Chondrocyte (in vitro differentiated cells): ENCODE results near the gene OGFOD1. TPM values are rescaled to one million over a fixed set of nuclear protein-coding genes. Genes with fewer than 3 reads are reported as not detected.

Experiments
- DNase-seq: peaks from one replicate; pipeline ENCODE4 v3.0.0; 2021; ENCODE audit warnings: mixed read lengths, low spot score
- H3K27ac Mint-ChIP-seq: one replicate; pipeline ENCODE4 v1.8.0; 2021; ENCODE audit warnings: mild to moderate bottlenecking, moderate library complexity, mixed read lengths; ENCODE audit not compliant: unreplicated experiment
- H3K27me3 Mint-ChIP-seq: 2 replicates; pipeline ENCODE4 v1.8.0; 2021; ENCODE audit warnings: low read depth, mixed read lengths
- H3K36me3 Mint-ChIP-seq: 2 replicates; pipeline ENCODE4 v1.8.0; 2021; ENCODE audit warnings: low read depth, mixed read lengths
- H3K4me1 Mint-ChIP-seq: 2 replicates; pipeline ENCODE4 v1.8.0; 2021; ENCODE audit warnings: low read depth, mild to moderate bottlenecking, mixed read lengths
- H3K4me3 Mint-ChIP-seq: one replicate; pipeline ENCODE4 v1.8.0; 2021; ENCODE audit warnings: mild to moderate bottlenecking, moderate library complexity, mixed read lengths; ENCODE audit not compliant: unreplicated experiment
- H3K9me3 Mint-ChIP-seq: 2 replicates; pipeline ENCODE4 v1.8.0; 2021; ENCODE audit warnings: low read depth, mixed read lengths
- total RNA-seq: library from RNA; stranded (reverse); gene quantifications from 3 replicates; pipeline ENCODE4 v1.2.1, GENCODE V29; 2021
- TF ChIP-seq, protein P1 (sequence below): fragments of 200-600 bp; sonication (generic); IDR thresholded peaks from 2 replicates; pipeline ENCODE4 v1.5.0; 2021; ENCODE audit warnings: antibody characterized with exemption, mild to moderate bottlenecking, moderate library complexity

The OGFOD1 gene
- total RNA-seq, 1 donor from 2014 or later, result 62.6 TPM

DNA sequence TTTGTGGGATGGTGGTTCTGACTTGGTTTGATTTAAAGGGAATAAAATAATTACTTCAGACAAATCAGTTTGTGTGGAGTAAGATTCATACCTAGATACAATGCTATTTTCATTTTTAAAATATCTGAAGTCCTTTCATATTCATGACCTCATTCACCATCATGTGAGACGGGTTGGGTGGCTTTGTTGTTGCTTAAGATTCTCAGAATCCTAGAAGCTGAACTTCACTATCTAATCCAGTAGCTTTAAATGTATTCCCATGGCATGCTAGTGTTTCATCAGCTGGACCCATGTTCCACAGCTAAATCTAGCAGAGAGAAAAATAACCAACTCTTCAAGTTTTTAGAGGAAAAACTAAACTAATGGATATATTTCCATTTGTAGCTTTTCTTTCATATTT, 23.3 kb upstream of the OGFOD1 start:
- TF ChIP-seq, protein P1, sequence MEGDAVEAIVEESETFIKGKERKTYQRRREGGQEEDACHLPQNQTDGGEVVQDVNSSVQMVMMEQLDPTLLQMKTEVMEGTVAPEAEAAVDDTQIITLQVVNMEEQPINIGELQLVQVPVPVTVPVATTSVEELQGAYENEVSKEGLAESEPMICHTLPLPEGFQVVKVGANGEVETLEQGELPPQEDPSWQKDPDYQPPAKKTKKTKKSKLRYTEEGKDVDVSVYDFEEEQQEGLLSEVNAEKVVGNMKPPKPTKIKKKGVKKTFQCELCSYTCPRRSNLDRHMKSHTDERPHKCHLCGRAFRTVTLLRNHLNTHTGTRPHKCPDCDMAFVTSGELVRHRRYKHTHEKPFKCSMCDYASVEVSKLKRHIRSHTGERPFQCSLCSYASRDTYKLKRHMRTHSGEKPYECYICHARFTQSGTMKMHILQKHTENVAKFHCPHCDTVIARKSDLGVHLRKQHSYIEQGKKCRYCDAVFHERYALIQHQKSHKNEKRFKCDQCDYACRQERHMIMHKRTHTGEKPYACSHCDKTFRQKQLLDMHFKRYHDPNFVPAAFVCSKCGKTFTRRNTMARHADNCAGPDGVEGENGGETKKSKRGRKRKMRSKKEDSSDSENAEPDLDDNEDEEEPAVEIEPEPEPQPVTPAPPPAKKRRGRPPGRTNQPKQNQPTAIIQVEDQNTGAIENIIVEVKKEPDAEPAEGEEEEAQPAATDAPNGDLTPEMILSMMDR, result no peak
- DNase-seq, result no peak
- H3K27me3 Mint-ChIP-seq, result no peaks in the 10 kb centered on the region
- no peak overlapping the region for H3K27ac Mint-ChIP-seq
- H3K4me3 Mint-ChIP-seq, result no peak overlapping the region
- no peaks in the 10 kb centered on the region for H3K9me3 Mint-ChIP-seq
- H3K36me3 Mint-ChIP-seq, result peaks cover 7% of the 10 kb centered on the region
- peaks cover 18% of the 10 kb centered on the region for H3K4me1 Mint-ChIP-seq

DNA sequence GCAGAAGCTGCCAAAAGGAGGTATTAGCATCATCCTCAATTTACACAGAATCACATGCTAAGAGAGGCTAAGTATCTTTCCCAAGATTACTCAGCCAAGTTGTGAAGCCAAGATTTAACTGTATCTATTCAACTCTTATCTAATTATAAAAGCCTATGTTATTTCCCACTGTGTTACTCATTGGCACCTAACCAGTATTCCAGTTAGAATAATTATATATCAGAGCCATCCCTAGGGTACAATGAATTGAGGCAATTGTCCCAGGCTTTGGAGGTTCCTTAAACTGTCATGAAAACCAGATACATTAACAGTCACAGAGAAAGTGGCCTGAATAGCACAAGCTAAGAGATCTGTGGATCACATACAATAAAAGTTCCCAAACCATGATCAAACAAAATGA, 15.1 kb upstream of the OGFOD1 start:
- TF ChIP-seq, protein P1, result no peak
- Mint-ChIP-seq H3K9me3 (no peaks in the 10 kb centered on the region), H3K36me3 (peaks cover 21% of the 10 kb centered on the region), H3K27ac (no peak overlapping the region), H3K27me3 (no peaks in the 10 kb centered on the region), H3K4me1 (peaks cover 20% of the 10 kb centered on the region), H3K4me3 (no peak overlapping the region)
- no peak for DNase-seq

DNA sequence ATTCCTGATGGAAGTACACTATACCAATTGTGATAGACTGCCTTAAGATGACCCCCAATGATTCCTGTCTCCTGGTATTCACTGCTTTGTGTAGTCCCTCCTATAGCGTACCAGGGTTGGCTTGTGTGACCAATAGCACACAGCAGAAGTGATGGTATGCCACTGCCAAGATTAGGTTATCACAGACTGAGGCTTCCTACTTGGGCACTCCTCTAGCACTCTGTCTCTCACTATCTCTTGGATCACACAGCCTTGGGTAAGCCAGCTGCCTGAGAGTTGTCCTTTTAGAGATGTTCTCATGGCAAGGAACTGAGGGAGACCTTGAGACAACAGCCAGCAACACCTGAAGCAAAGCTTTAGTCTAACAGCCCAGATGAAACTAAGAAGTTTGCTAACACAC, 13.3 kb upstream of the OGFOD1 start:
- peaks cover 29% of the 10 kb centered on the region for H3K4me1 Mint-ChIP-seq
- H3K4me3 Mint-ChIP-seq, result no peak overlapping the region
- H3K9me3 Mint-ChIP-seq, result no peaks in the 10 kb centered on the region
- DNase-seq, result no peak
- peaks cover 29% of the 10 kb centered on the region for H3K36me3 Mint-ChIP-seq
- TF ChIP-seq, protein P1, result no peak
- H3K27me3 Mint-ChIP-seq, result no peaks in the 10 kb centered on the region
- no peak overlapping the region for H3K27ac Mint-ChIP-seq

DNA sequence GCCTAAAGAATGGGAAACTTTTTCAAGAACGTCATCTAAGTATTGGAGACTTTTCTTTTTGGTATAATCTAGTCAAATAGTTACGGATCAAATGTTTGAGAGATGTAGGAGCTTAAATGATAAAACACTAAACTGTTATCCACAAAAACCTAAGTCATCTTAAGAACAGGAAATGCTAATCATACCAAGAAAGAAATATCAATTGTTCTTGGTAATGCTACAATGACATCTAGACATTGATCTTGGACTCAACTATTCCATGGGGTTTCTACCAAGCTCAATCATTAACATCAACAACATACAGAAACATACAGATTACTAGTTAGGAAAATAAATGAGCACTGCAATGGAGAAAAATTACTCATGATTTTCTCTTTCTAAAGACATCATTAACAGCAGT, 4.1 kb upstream of the OGFOD1 start:
- TF ChIP-seq, protein P1, result no peak
- DNase-seq, result no peak
- Mint-ChIP-seq H3K36me3 (peaks cover 11% of the 10 kb centered on the region), H3K9me3 (no peaks in the 10 kb centered on the region), H3K4me3 (no peak overlapping the region), H3K27ac (peak overlapping the region; percentile 20), H3K4me1 (peaks cover 37% of the 10 kb centered on the region), H3K27me3 (no peaks in the 10 kb centered on the region)

DNA sequence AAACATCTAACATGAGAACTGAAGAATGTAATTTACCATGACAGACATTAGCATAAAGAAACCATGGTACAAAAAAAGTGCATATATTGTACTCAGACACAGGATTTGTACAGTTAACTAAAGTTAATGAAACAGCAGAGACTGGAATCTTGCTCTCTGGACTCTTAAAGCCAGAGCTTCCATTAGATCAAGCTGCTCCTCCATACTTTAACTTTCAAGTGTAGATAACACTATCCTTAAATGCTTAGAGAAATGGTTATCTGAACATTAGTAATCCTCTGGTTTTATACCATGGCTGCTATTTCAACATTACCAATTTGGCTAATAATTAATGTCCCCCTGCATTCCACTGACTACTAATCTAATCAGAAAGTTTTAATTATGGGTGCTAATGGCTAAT, 3.3 kb upstream of the OGFOD1 start:
- no peaks in the 10 kb centered on the region for H3K27me3 Mint-ChIP-seq
- TF ChIP-seq, protein P1, result no peak
- H3K36me3 Mint-ChIP-seq, result peaks cover 5% of the 10 kb centered on the region

More for the DNA sequence above, 3.3 kb upstream of the OGFOD1 start:
- Mint-ChIP-seq H3K27ac (no peak overlapping the region), H3K9me3 (no peaks in the 10 kb centered on the region), H3K4me1 (peaks cover 42% of the 10 kb centered on the region), H3K4me3 (no peak overlapping the region)
- DNase-seq, result no peak
